SK-N-SH treated with all-trans-retinoic acid at 6 μM for 48 hours (cell line): ENCODE results near the gene LYPD1.

Experiments used
- ATAC-seq: fragments of 200-7000 bp; cut with Tn5 transposase; 3 replicates; pipeline ENCODE4 v1.9.1; 2020; ENCODE audit warnings: mild to moderate bottlenecking, moderate library complexity
- ARNTL ChIP-seq: fragments of 450-650 bp; formaldehyde crosslinking; IDR thresholded peaks from 2 replicates; pipeline ENCODE4 v1.5.0; 2020; ENCODE audit warnings: low read depth, mild to moderate bottlenecking, moderate library complexity, borderline replicate concordance
- CSDC2 ChIP-seq: fragments of 250-450 bp; sonication (Bioruptor Pico); IDR thresholded peaks from 2 replicates; pipeline ENCODE4 v1.5.0; 2020; ENCODE audit warnings: mild to moderate bottlenecking, moderate library complexity
- CSRNP3 ChIP-seq: fragments of 250-450 bp; sonication (Bioruptor Pico); IDR thresholded peaks from 2 replicates; pipeline ENCODE4 v1.5.1; 2021; ENCODE audit warnings: mild to moderate bottlenecking, moderate library complexity
- ESRRG ChIP-seq: fragments of 250-450 bp; sonication (Bioruptor Pico); IDR thresholded peaks from 2 replicates; pipeline ENCODE4 v1.6.1; 2021; ENCODE audit warnings: mild to moderate bottlenecking
- GLIS3 ChIP-seq: fragments of 250-450 bp; sonication (Bioruptor Pico); IDR thresholded peaks from 2 replicates; pipeline ENCODE4 v1.5.0; 2020; ENCODE audit warnings: mild to moderate bottlenecking, moderate library complexity
- ISL1 ChIP-seq: fragments of 250-450 bp; sonication (Bioruptor Pico); IDR thresholded peaks from 2 replicates; pipeline ENCODE4 v2.1.2; 2022; ENCODE audit warnings: mild to moderate bottlenecking, moderate library complexity
- OSR1 ChIP-seq: fragments of 250-450 bp; sonication (Bioruptor Pico); IDR thresholded peaks from 2 replicates; pipeline ENCODE4 v1.8.0; 2022; ENCODE audit warnings: moderate library complexity, mild to moderate bottlenecking, inconsistent platforms
- PATZ1 ChIP-seq: fragments of 250-450 bp; sonication (Bioruptor Pico); IDR thresholded peaks from 2 replicates; pipeline ENCODE4 v1.8.0; 2020; ENCODE audit warnings: mild to moderate bottlenecking, moderate library complexity, borderline replicate concordance
- POU6F1 ChIP-seq: fragments of 250-450 bp; sonication (Bioruptor Pico); IDR thresholded peaks from 2 replicates; pipeline ENCODE4 v1.8.0; 2021; ENCODE audit warnings: low read depth, mild to moderate bottlenecking, moderate library complexity, borderline replicate concordance
- PPARA ChIP-seq: fragments of 250-450 bp; sonication (Bioruptor Pico); IDR thresholded peaks from 2 replicates; pipeline ENCODE4 v1.5.0; 2020; ENCODE audit warnings: mild to moderate bottlenecking, borderline replicate concordance
- RARB ChIP-seq: fragments of 250-450 bp; sonication (Bioruptor Pico); IDR thresholded peaks from 2 replicates; pipeline ENCODE4 v1.8.0; 2021; ENCODE audit warnings: mild to moderate bottlenecking, moderate library complexity
- TCF4 ChIP-seq: fragments of 250-450 bp; sonication (Bioruptor Pico); IDR thresholded peaks from 2 replicates; pipeline ENCODE4 v1.8.0; 2021; ENCODE audit warnings: mild to moderate bottlenecking, moderate library complexity, borderline replicate concordance
- TSHZ2 ChIP-seq: fragments of 250-450 bp; sonication (Bioruptor Pico); IDR thresholded peaks from 2 replicates; pipeline ENCODE4 v1.5.0; 2020; ENCODE audit warnings: mild to moderate bottlenecking, moderate library complexity
- ZC3H10 ChIP-seq: fragments of 250-450 bp; sonication (Bioruptor Pico); IDR thresholded peaks from 2 replicates; pipeline ENCODE4 v1.5.1; 2021; ENCODE audit warnings: mild to moderate bottlenecking, moderate library complexity
- ZFP3 ChIP-seq: fragments of 250-450 bp; sonication (Bioruptor Pico); IDR thresholded peaks from 2 replicates; pipeline ENCODE4 v1.5.0; 2020; ENCODE audit warnings: mild to moderate bottlenecking, moderate library complexity
- ZFP30 ChIP-seq: fragments of 450-650 bp; formaldehyde crosslinking; IDR thresholded peaks from 2 replicates; pipeline ENCODE4 v1.5.0; 2022; ENCODE audit warnings: mild to moderate bottlenecking, moderate library complexity
- ZNF565 ChIP-seq: fragments of 450-650 bp; formaldehyde crosslinking; conservative IDR thresholded peaks from 2 replicates; pipeline ENCODE4 v1.5.0; 2020; ENCODE audit warnings: low read depth, mild to moderate bottlenecking, moderate library complexity
- ZNF70 ChIP-seq: fragments of 450-650 bp; formaldehyde crosslinking; IDR thresholded peaks from 2 replicates; pipeline ENCODE4 v1.5.0; 2020; ENCODE audit warnings: mild to moderate bottlenecking, moderate library complexity

LYPD1 gene

GRCh38 chr2:132597166-132597565 lies 72.8 kb downstream of the LYPD1 start:
- no peak for ATAC-seq

GRCh38 chr2:132595693-132596092 lies 74.3 kb downstream of the LYPD1 start:
- ATAC-seq = no peak
- TF ChIP-seq GLIS3 (CRISPR knock-in tag) (no peak), RARB (no peak), PPARA (CRISPR knock-in tag) (no peak), ZC3H10 (CRISPR knock-in tag) (no peak), ISL1 (no peak), CSDC2 (no peak), OSR1 (no peak), POU6F1 (CRISPR knock-in tag) (no peak), ZFP3 (CRISPR knock-in tag) (no peak), ZNF70 (CRISPR knock-in tag) (no peak), ZFP30 (CRISPR knock-in tag) (no peak), CSRNP3 (CRISPR knock-in tag) (no peak)

More at GRCh38 chr2:132597166-132597565, 72.8 kb downstream of the LYPD1 start:
- TF ChIP-seq ESRRG (CRISPR knock-in tag) = no peak
- no peak for TF ChIP-seq ZFP3 (CRISPR knock-in tag)
- no peak for TF ChIP-seq ISL1
- no peak for TF ChIP-seq CSRNP3 (CRISPR knock-in tag)
- TF ChIP-seq TCF4 = no peak
- no peak for TF ChIP-seq POU6F1 (CRISPR knock-in tag)
- TF ChIP-seq ZFP30 (CRISPR knock-in tag) = no peak
- TF ChIP-seq PATZ1 (CRISPR knock-in tag) = no peak
- TF ChIP-seq ZC3H10 (CRISPR knock-in tag) = no peak
- TF ChIP-seq ARNTL (CRISPR knock-in tag) = no peak
- TF ChIP-seq OSR1 = no peak
- TF ChIP-seq ZNF565 (CRISPR knock-in tag) = no peak
- no peak for TF ChIP-seq ZNF70 (CRISPR knock-in tag)
- TF ChIP-seq TSHZ2 = no peak
- TF ChIP-seq PPARA (CRISPR knock-in tag) = no peak
